Measurements from ENCODE around the gene TMEM214.

DNA sequence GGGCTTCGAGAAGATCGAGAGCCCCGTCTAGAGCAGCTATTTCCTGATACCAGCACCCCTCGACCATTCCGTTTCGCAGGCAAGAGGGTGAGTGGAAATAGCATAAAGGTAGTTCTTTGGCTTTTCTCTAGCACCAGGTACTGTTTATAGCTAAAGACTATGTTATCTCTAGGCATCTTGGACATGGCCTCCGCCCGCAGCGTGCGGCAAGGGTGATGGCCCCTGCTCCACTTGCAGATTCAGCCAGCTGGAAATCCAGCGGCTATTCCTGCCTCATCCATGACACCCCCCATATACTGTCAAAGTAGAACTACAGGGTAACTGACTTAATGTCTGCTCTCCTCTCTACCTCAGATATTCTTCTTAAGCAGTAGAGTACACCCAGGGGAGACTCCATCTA, 22.0 kb downstream of the TMEM214 start:
- no peak for TF ChIP-seq POLR2A (IDR thresholded peaks at IDR 0.05)
- TF ChIP-seq, protein P1, sequence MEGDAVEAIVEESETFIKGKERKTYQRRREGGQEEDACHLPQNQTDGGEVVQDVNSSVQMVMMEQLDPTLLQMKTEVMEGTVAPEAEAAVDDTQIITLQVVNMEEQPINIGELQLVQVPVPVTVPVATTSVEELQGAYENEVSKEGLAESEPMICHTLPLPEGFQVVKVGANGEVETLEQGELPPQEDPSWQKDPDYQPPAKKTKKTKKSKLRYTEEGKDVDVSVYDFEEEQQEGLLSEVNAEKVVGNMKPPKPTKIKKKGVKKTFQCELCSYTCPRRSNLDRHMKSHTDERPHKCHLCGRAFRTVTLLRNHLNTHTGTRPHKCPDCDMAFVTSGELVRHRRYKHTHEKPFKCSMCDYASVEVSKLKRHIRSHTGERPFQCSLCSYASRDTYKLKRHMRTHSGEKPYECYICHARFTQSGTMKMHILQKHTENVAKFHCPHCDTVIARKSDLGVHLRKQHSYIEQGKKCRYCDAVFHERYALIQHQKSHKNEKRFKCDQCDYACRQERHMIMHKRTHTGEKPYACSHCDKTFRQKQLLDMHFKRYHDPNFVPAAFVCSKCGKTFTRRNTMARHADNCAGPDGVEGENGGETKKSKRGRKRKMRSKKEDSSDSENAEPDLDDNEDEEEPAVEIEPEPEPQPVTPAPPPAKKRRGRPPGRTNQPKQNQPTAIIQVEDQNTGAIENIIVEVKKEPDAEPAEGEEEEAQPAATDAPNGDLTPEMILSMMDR (IDR thresholded peaks at IDR 0.05): no peak
